Measurements from ENCODE around the gene GANC.

Gene GANC

DNA sequence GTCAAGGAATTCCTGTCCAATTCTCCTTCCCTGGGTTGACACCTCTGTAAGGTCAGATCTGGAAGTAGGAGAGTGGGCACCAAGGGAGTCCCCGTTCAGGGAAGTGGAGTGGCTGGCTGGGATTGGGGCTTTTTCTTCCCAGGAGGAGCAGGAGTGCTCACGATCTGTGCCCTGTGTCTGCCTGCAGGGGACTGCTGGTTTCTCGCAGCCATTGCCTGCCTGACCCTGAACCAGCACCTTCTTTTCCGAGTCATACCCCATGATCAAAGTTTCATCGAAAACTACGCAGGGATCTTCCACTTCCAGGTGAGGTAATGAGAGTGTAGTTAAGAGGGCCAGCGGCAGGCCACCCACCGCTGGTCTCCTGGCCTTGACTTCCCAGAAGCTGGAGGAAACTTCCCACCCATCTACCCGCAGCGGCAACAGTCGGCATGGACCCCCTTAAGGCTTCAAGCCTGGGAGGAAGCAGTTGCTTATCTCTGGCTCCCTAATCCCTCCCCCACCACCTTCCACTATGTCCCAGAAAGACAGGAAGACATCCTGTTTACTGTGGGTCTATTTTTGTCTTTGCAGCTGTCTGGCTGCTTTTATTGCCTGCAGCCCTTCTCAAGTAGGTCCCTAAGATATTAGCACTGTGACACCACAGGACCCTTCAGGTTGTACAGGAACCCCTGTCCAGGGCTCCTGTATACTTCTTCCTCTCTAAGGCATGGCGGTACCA is 113.1 kb downstream of the GANC start:
- no peak overlapping the region for H3K4me3 ChIP-seq (ENCODE audit: low read length)
- DNase-seq (ENCODE audit: low read depth), result no peak
- TF ChIP-seq CTCF (conservative IDR thresholded peaks at IDR 0.05; ENCODE audit: low read length), result no peak

GRCh38 chr15:42387603-42388002 is 114.6 kb downstream of the GANC start:
- no peak for TF ChIP-seq CTCF (conservative IDR thresholded peaks at IDR 0.05; ENCODE audit: low read length)
- no peak for DNase-seq (ENCODE audit: low read depth)
- H3K4me3 ChIP-seq (ENCODE audit: low read length), result no peak overlapping the region

DNA sequence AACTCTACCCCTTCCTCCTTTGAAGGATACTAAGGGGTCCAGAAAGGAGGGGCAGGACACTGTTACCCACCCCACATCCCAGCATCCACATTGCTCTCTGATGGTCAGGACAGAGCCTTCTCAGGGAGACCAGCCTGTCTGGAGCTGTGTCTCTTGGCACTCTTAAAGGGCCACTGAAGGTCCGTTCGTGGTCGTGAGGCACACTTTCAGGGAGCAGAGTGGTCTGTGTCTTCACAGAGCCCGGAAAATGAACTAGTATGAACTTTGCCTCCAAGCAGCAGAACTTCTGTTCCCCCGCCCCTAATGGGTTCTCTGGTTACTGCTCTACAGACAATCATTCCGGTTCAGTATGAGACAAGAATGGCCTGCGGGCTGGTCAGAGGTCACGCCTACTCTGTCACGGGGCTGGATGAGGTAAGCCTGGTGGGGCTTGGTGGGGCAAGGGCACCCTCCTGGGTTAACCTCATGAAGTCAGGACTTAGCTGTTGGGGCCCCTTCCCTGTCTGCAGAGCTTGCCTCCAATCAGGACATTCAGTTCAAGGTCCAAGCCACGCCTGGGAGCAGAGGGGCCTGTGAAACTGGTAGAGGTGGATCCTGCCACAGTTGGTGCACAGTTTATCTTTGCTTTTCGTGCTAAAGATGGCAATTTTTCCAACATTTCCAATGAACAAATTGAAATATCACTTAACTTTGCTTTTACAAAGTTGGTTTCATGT is 119.5 kb downstream of the GANC start:
- H3K4me3 ChIP-seq (ENCODE audit: low read length), result no peak overlapping the region
- no peak for TF ChIP-seq CTCF (conservative IDR thresholded peaks at IDR 0.05; ENCODE audit: low read length)
- DNase-seq (ENCODE audit: low read depth), result no peak

DNA sequence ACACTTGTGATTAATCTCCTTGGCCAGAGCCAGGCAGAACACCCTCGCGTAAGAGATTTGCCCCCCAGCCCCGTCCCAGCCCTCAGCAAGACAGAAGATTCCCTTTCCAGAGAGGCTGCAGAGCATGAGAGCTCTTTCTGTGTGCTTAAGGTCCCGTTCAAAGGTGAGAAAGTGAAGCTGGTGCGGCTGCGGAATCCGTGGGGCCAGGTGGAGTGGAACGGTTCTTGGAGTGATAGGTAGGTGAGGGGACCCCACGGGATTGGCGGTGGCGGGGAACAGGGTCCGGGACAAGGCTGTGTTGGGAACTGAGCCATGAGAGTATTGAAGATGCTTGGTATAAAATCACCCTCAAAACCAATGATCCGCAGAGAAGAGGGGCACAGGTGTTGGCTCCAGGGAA is 121.1 kb downstream of the GANC start:
- TF ChIP-seq CTCF (conservative IDR thresholded peaks at IDR 0.05; ENCODE audit: low read length), result no peak

GRCh38 chr15:42395838-42396237 is 122.8 kb downstream of the GANC start:
- H3K4me3 ChIP-seq (ENCODE audit: low read length), result no peak overlapping the region
- DNase-seq (ENCODE audit: low read depth), result no peak
- TF ChIP-seq CTCF (conservative IDR thresholded peaks at IDR 0.05; ENCODE audit: low read length), result no peak

More for the DNA sequence above, 121.1 kb downstream of the GANC start:
- no peak overlapping the region for H3K4me3 ChIP-seq (ENCODE audit: low read length)
- no peak for DNase-seq (ENCODE audit: low read depth)

GRCh38 chr15:42401544-42402454 is 128.8 kb downstream of the GANC start:
- no peak for TF ChIP-seq CTCF (conservative IDR thresholded peaks at IDR 0.05; ENCODE audit: low read length)
- no peak overlapping the region for H3K4me3 ChIP-seq (ENCODE audit: low read length)
- DNase-seq (ENCODE audit: low read depth), result no peak

Data from AG10803 (cell line).